Ishikawa (cell line): ENCODE measurements around the gene NHS.

ENCODE experiments used
- CEBPB ChIP-seq: IDR thresholded peaks from 2 replicates; pipeline ENCODE4 v1.6.1; 2012
- CREB1 ChIP-seq: IDR thresholded peaks from 2 replicates; pipeline ENCODE4 v1.6.1; 2012; ENCODE audit warnings: low read depth
- EP300 ChIP-seq: IDR thresholded peaks from 2 replicates; pipeline ENCODE4 v1.6.1; 2012; ENCODE audit warnings: borderline replicate concordance
- NFIC ChIP-seq: IDR thresholded peaks from 2 replicates; pipeline ENCODE4 v1.6.1; 2012
- TEAD4 ChIP-seq: IDR thresholded peaks from 2 replicates; pipeline ENCODE4 v1.6.1; 2012
- YY1 ChIP-seq: IDR thresholded peaks from 2 replicates; pipeline ENCODE4 v1.6.1; 2012; ENCODE audit warnings: low read depth
- ZBTB7A ChIP-seq: IDR thresholded peaks from 2 replicates; pipeline ENCODE4 v1.6.1; 2012; ENCODE audit warnings: low read depth
- TF ChIP-seq, protein P1 (sequence below): IDR thresholded peaks from 2 replicates; pipeline ENCODE4 v1.6.1; 2012
- TF ChIP-seq, protein P2 (sequence below): IDR thresholded peaks from 2 replicates; pipeline ENCODE4 v1.6.1; 2012; ENCODE audit warnings: low read depth, mild to moderate bottlenecking
- TF ChIP-seq, protein P3 (sequence below): IDR thresholded peaks from 2 replicates; pipeline ENCODE4 v1.6.1; 2012

DNA sequence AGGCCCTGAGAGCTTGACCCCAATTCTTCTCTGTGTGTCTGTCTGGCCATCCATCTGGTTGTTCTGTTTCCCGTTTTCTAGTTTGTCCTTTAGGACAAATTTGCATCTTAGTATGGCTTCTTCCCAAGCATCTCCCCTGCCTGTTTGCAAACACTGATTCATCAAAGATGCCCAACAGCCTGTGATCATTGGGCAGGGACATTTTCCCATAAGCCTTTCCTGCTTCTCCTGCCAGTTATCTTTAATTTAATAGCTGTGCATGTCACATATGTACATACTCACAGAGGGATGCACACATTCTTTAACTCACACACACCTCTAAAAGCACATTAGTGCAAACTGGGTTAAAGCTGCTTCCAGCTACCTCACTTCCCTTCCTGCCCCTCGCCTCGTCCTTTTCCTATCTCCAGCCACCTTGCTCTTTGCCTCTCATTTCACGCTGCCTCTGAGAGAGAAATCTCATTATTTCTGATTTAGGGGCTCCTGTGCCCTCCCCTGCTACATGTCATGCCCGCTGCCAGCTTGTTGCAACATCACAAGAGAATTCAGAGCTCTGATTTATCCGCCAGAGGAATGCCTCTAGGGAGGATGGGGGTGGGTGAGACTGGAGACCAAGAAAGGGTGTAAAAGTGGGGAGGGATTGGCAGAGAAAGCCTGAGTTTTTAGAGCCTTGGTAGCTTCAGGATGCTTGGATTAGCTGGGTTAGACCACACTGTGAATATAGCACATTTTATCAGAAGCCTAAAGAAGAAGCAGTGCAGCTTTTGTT, 100.6 kb downstream of the NHS start:
- TF ChIP-seq, protein P1, sequence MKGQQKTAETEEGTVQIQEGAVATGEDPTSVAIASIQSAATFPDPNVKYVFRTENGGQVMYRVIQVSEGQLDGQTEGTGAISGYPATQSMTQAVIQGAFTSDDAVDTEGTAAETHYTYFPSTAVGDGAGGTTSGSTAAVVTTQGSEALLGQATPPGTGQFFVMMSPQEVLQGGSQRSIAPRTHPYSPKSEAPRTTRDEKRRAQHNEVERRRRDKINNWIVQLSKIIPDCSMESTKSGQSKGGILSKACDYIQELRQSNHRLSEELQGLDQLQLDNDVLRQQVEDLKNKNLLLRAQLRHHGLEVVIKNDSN, result no peak
- TF ChIP-seq, protein P2, sequence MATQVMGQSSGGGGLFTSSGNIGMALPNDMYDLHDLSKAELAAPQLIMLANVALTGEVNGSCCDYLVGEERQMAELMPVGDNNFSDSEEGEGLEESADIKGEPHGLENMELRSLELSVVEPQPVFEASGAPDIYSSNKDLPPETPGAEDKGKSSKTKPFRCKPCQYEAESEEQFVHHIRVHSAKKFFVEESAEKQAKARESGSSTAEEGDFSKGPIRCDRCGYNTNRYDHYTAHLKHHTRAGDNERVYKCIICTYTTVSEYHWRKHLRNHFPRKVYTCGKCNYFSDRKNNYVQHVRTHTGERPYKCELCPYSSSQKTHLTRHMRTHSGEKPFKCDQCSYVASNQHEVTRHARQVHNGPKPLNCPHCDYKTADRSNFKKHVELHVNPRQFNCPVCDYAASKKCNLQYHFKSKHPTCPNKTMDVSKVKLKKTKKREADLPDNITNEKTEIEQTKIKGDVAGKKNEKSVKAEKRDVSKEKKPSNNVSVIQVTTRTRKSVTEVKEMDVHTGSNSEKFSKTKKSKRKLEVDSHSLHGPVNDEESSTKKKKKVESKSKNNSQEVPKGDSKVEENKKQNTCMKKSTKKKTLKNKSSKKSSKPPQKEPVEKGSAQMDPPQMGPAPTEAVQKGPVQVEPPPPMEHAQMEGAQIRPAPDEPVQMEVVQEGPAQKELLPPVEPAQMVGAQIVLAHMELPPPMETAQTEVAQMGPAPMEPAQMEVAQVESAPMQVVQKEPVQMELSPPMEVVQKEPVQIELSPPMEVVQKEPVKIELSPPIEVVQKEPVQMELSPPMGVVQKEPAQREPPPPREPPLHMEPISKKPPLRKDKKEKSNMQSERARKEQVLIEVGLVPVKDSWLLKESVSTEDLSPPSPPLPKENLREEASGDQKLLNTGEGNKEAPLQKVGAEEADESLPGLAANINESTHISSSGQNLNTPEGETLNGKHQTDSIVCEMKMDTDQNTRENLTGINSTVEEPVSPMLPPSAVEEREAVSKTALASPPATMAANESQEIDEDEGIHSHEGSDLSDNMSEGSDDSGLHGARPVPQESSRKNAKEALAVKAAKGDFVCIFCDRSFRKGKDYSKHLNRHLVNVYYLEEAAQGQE, result no peak
- TF ChIP-seq EP300 (no peak), TEAD4 (no peak), YY1 (no peak), CREB1 (no peak), NFIC (no peak), CEBPB (no peak), ZBTB7A (no peak)
- TF ChIP-seq, protein P3, sequence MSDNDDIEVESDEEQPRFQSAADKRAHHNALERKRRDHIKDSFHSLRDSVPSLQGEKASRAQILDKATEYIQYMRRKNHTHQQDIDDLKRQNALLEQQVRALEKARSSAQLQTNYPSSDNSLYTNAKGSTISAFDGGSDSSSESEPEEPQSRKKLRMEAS, result no peak
